ENCODE results near the gene SLC25A14. TPM values are rescaled to one million over a fixed set of nuclear protein-coding genes. Genes with fewer than 3 reads are reported as not detected.

SLC25A14 gene
- total RNA-seq, 8 experiments from 2014 or later, result 12.9 to 28.7 (median 19.6) TPM

GRCh38 chrX:130395341-130395740 lies 55.6 kb downstream of the SLC25A14 start:
- no peak for ATAC-seq (replicated peaks in 6 of 8)
- H3K4me3 ChIP-seq, result no peak overlapping the region

GRCh38 chrX:130401415-130402207 lies 61.9 kb downstream of the SLC25A14 start, which contains the start of gene RBMX2:
TSS of gene RBMX2 (plus strand) at chrX:130401987. CDS start at chrX:130402033, 46 bp downstream.
- 0 to 17% (median 5%) methylated on average over 1 to 6 of the region's 47 CpGs; no CpG with 5 or more reads in 6 of the 10 experiments for WGBS, 10 experiments
- Histone ChIP-seq H3K4me3 (peak within 1 kb of the TSS; percentile 52 to 96 (median 69)), H3K27ac (peak within 1 kb of the TSS; percentile 84 to 85), H3K4me1 (replicated peaks in 1 of 2) (peaks cover 0 to 3% of the 10 kb centered on the region in 2 donors)
- in situ Hi-C loops (cut with MboI; ENCODE audit: low pct_unique_long_range_greater_than_20kb in 2 of 9, low sequenced_read_pairs in 9 of 9, unreplicated experiment in 9 of 9), result no loop called here
- ATAC-seq (replicated peaks in 6 of 8), result peak; percentile 95 to 99 (median 98)

More at GRCh38 chrX:130395341-130395740, 55.6 kb downstream of the SLC25A14 start:
- in situ Hi-C loops (cut with MboI; ENCODE audit: low pct_unique_long_range_greater_than_20kb in 2 of 9, low sequenced_read_pairs in 9 of 9, unreplicated experiment in 9 of 9), result loop anchor here in 5 of 9 experiments (10.0 to 25.0 kb wide), 2 partner anchors 517 to 519 kb away; partner anchors contain the start of gene ENOX2 (in 4 of the 5)
- Histone ChIP-seq H3K4me1 (replicated peaks in 1 of 2) (no peaks in the 10 kb centered on the region), H3K27ac (no peak overlapping the region)
- WGBS, 10 experiments, result 10 to 100% (median 60%) methylated on average over 1 to 7 of the region's 7 CpGs; no CpG with 5 or more reads in 5 of the 10 experiments

GRCh38 chrX:130402208-130402684 lies 62.5 kb downstream of the SLC25A14 start:
- H3K4me1 ChIP-seq (replicated peaks in 1 of 2), result peaks cover 0 to 3% of the 10 kb centered on the region in 2 donors
- ATAC-seq (replicated peaks in 6 of 8), result peak in 4 of 8 experiments; percentile 38 to 55 (median 42)
- H3K27ac ChIP-seq, result peak overlapping the region; percentile 84 to 85
- 12% methylated on average over 6 of the region's 13 CpGs; no CpG with 5 or more reads in 9 of the 10 experiments for WGBS, 10 experiments
- in situ Hi-C loops (cut with MboI; ENCODE audit: low pct_unique_long_range_greater_than_20kb in 2 of 9, low sequenced_read_pairs in 9 of 9, unreplicated experiment in 9 of 9), result no loop called here
- peak overlapping the region; percentile 52 to 96 (median 69) for H3K4me3 ChIP-seq

- in situ Hi-C loops (cut with MboI; ENCODE audit: low pct_unique_long_range_greater_than_20kb in 2 of 9, low sequenced_read_pairs in 9 of 9, unreplicated experiment in 9 of 9), result no loop called here
- Histone ChIP-seq H3K4me3 (no peak overlapping the region), H3K27ac (no peak overlapping the region), H3K4me1 (replicated peaks in 1 of 2) (no peaks in the 10 kb centered on the region)
- WGBS, 10 experiments, result 31 to 100% (median 94%) methylated on average over 1 to 2 of the region's 2 CpGs; no CpG with 5 or more reads in 6 of the 10 experiments
- ATAC-seq (replicated peaks in 6 of 8), result no peak
These were observed 73.7 kb downstream of the SLC25A14 start for GRCh38 chrX:130413415-130413814.

GRCh38 chrX:130414800-130415199 lies 75.1 kb downstream of the SLC25A14 start:
- Histone ChIP-seq H3K4me1 (replicated peaks in 1 of 2) (no peaks in the 10 kb centered on the region), H3K4me3 (no peak overlapping the region), H3K27ac (no peak overlapping the region)
- WGBS, 10 experiments, result 42 to 100% (median 56%) methylated on average over 1 to 5 of the region's 5 CpGs; no CpG with 5 or more reads in 7 of the 10 experiments
- in situ Hi-C loops (cut with MboI; ENCODE audit: low pct_unique_long_range_greater_than_20kb in 2 of 9, low sequenced_read_pairs in 9 of 9, unreplicated experiment in 9 of 9), result no loop called here
- no peak for ATAC-seq (replicated peaks in 6 of 8)

GRCh38 chrX:130415201-130415600 lies 75.5 kb downstream of the SLC25A14 start:
- 33 to 100% (median 36%) methylated on average over 1 to 4 of the region's 7 CpGs; no CpG with 5 or more reads in 7 of the 10 experiments for WGBS, 10 experiments
- Histone ChIP-seq H3K4me1 (replicated peaks in 1 of 2) (no peaks in the 10 kb centered on the region), H3K4me3 (no peak overlapping the region), H3K27ac (no peak overlapping the region)
- ATAC-seq (replicated peaks in 6 of 8), result no peak
- in situ Hi-C loops (cut with MboI; ENCODE audit: low pct_unique_long_range_greater_than_20kb in 2 of 9, low sequenced_read_pairs in 9 of 9, unreplicated experiment in 9 of 9), result no loop called here

GRCh38 chrX:130416785-130417184 lies 77.1 kb downstream of the SLC25A14 start:
- ATAC-seq (replicated peaks in 6 of 8), result no peak
- 33 to 100% (median 92%) methylated on average over 1 to 3 of the region's 4 CpGs; no CpG with 5 or more reads in 7 of the 10 experiments for WGBS, 10 experiments
- in situ Hi-C loops (cut with MboI; ENCODE audit: low pct_unique_long_range_greater_than_20kb in 2 of 9, low sequenced_read_pairs in 9 of 9, unreplicated experiment in 9 of 9), result no loop called here

GRCh38 chrX:130418066-130418465 lies 78.3 kb downstream of the SLC25A14 start:
- Histone ChIP-seq H3K4me3 (no peak overlapping the region), H3K4me1 (replicated peaks in 1 of 2) (no peaks in the 10 kb centered on the region), H3K27ac (no peak overlapping the region)
- in situ Hi-C loops (cut with MboI; ENCODE audit: low pct_unique_long_range_greater_than_20kb in 2 of 9, low sequenced_read_pairs in 9 of 9, unreplicated experiment in 9 of 9), result no loop called here
- WGBS, 10 experiments, result 14 to 20% methylated on average over 1 of the region's 2 CpGs; no CpG with 5 or more reads in 8 of the 10 experiments
- ATAC-seq (replicated peaks in 6 of 8), result no peak

More at GRCh38 chrX:130416785-130417184, 77.1 kb downstream of the SLC25A14 start:
- no peak overlapping the region for H3K4me3 ChIP-seq
- no peak overlapping the region for H3K27ac ChIP-seq
- no peaks in the 10 kb centered on the region for H3K4me1 ChIP-seq (replicated peaks in 1 of 2)

- H3K4me1 ChIP-seq (replicated peaks in 1 of 2), result no peaks in the 10 kb centered on the region
- WGBS, 10 experiments, result 27 to 100% (median 54%) methylated on average over 1 to 4 of the region's 4 CpGs; no CpG with 5 or more reads in 6 of the 10 experiments
- H3K27ac ChIP-seq, result no peak overlapping the region
- H3K4me3 ChIP-seq, result no peak overlapping the region
- ATAC-seq (replicated peaks in 6 of 8), result no peak
- in situ Hi-C loops (cut with MboI; ENCODE audit: low pct_unique_long_range_greater_than_20kb in 2 of 9, low sequenced_read_pairs in 9 of 9, unreplicated experiment in 9 of 9), result no loop called here
These were observed 79.0 kb downstream of the SLC25A14 start for GRCh38 chrX:130418740-130419139.

GRCh38 chrX:130419263-130419662 lies 79.5 kb downstream of the SLC25A14 start:
- H3K27ac ChIP-seq, result no peak overlapping the region
- WGBS, 10 experiments, result 57 to 100% methylated on average over 1 of the region's 2 CpGs; no CpG with 5 or more reads in 8 of the 10 experiments
- no peak overlapping the region for H3K4me3 ChIP-seq
- no peak for ATAC-seq (replicated peaks in 6 of 8)
- no peaks in the 10 kb centered on the region for H3K4me1 ChIP-seq (replicated peaks in 1 of 2)
- in situ Hi-C loops (cut with MboI; ENCODE audit: low pct_unique_long_range_greater_than_20kb in 2 of 9, low sequenced_read_pairs in 9 of 9, unreplicated experiment in 9 of 9), result no loop called here

Other genes with a start within 250 kb of the SLC25A14 start
- 10 to 100 TPM in 1 of 8 experiments, 1 to 10 TPM in 7; 1.4 to 11.4 (median 4.3) TPM for gene ELF4, start 229.4 kb upstream of the SLC25A14 start, total RNA-seq
- gene AIFM1, start 174.1 kb upstream of the SLC25A14 start, total RNA-seq, result 10 to 100 TPM; 14.0 to 54.8 (median 18.0) TPM
- gene RAB33A, start 168.0 kb upstream of the SLC25A14 start, total RNA-seq, result 10 to 100 TPM in 5 of 8 experiments, under 1 TPM in 1, not detected in 2; 0.85 to 36.8 (median 26.7) TPM
- 10 to 100 TPM in 5 of 8 experiments, 1 to 10 TPM in 3; 3.1 to 15.9 (median 10.5) TPM for gene ZNF280C, start 71.0 kb upstream of the SLC25A14 start, total RNA-seq
- not detected for gene GPR119, start 45.8 kb downstream of the SLC25A14 start, total RNA-seq
- 10 to 100 TPM; 25.3 to 34.2 (median 27.8) TPM for gene RBMX2, start 62.1 kb downstream of the SLC25A14 start, total RNA-seq

Data from motor neuron (in vitro differentiated cells).